K562 (cell line): ENCODE data around the gene CRACDL.

Source experiments
- BHLHE40 ChIP-seq: IDR thresholded peaks from 2 replicates; pipeline ENCODE4 v1.6.1; 2011; ENCODE audit warnings: low read length, improper control_type of control experiment
- FIP1L1 ChIP-seq: fragments of 200-400 bp; formaldehyde crosslinking; IDR thresholded peaks from 2 replicates; pipeline ENCODE4 v1.6.1; 2018; ENCODE audit warnings: mild to moderate bottlenecking, low read depth, low read length; ENCODE audit not compliant: poor library complexity, severe bottlenecking
- HOXB6 ChIP-seq: fragments of 250-450 bp; sonication (Bioruptor Pico); IDR thresholded peaks from 2 replicates; pipeline ENCODE4 v1.5.1; 2022; ENCODE audit warnings: mild to moderate bottlenecking, borderline replicate concordance
- MXI1 ChIP-seq: IDR thresholded peaks from 2 replicates; pipeline ENCODE4 v1.6.1; 2011; ENCODE audit warnings: low read depth, mild to moderate bottlenecking, improper control_type of control experiment, low read length
- NR1H2 ChIP-seq: sonication (generic); formaldehyde crosslinking; IDR thresholded peaks from 2 replicates; pipeline ENCODE4 v1.4.0; 2020; ENCODE audit warnings: mild to moderate bottlenecking, missing genetic modification reagents
- POLR2A ChIP-seq: fragments of 450-650 bp; conservative IDR thresholded peaks from 2 replicates; pipeline ENCODE4 v1.6.1; 2016
- RAD21 ChIP-seq, 2 experiments: fragments of 250-450 bp in 1 of 2; fragments of 450-650 bp in 1 of 2; sonication (Bioruptor Pico) in 1 of 2; formaldehyde crosslinking in 1 of 2; IDR thresholded peaks in 1 of 2; conservative IDR thresholded peaks in 1 of 2; 2 replicates each; pipeline versions ENCODE4 v1.4.0 to v1.8.0; 2020 to 2022; ENCODE audit warnings: mild to moderate bottlenecking in 2 of 2, moderate library complexity in 1 of 2
- SIN3A ChIP-seq, 2 experiments: fragments of 150-350 bp in 1 of 2; IDR thresholded peaks; 2 replicates each; pipeline ENCODE4 v1.6.1; 2011 to 2016; ENCODE audit warnings: borderline replicate concordance in 2 of 2, low read depth in 2 of 2, low read length in 2 of 2, mild to moderate bottlenecking in 2 of 2, moderate library complexity in 2 of 2; ENCODE audit not compliant: control insufficient read depth in 1 of 2
- SMAD2 ChIP-seq: fragments of 150-350 bp; IDR thresholded peaks from 2 replicates; pipeline ENCODE4 v1.6.1; 2014; ENCODE audit warnings: low read depth, mild to moderate bottlenecking, low read length
- TEAD4 ChIP-seq, 2 experiments: sonication (generic) in 1 of 2; formaldehyde crosslinking in 1 of 2; IDR thresholded peaks; 2 replicates each; pipeline versions ENCODE4 v1.6.1 to v1.8.0; 2012 to 2022; ENCODE audit warnings: borderline replicate concordance in 1 of 2, inconsistent platforms in 1 of 2, low read length in 1 of 2, mild to moderate bottlenecking in 1 of 2, missing genetic modification reagents in 1 of 2
- ZFP36 ChIP-seq: fragments of 150-350 bp; IDR thresholded peaks from 2 replicates; pipeline ENCODE4 v1.6.1; 2018; ENCODE audit warnings: low read length, low read depth; ENCODE audit not compliant: partially characterized antibody
- ZFX ChIP-seq: sonication (generic); formaldehyde crosslinking; IDR thresholded peaks from 2 replicates; pipeline ENCODE4 v1.8.0; 2022; ENCODE audit warnings: mild to moderate bottlenecking, missing genetic modification reagents, moderate library complexity
- ZNF384 ChIP-seq: IDR thresholded peaks from 2 replicates; pipeline ENCODE4 v1.6.1; 2012; ENCODE audit warnings: low read depth, low read length, improper control_type of control experiment

GRCh38 chr2:98866033-98866432, 70.0 kb downstream of the CRACDL start:
- no peak for TF ChIP-seq HOXB6 (CRISPR knock-in tag)
- TF ChIP-seq TEAD4 (IDR thresholded peaks at IDR 0.05; ENCODE audit: low read length) = no peak
- TF ChIP-seq TEAD4 (CRISPR knock-in tag; IDR thresholded peaks at IDR 0.05; ENCODE audit: borderline replicate concordance) = no peak
- TF ChIP-seq BHLHE40 = no peak
- no peak for TF ChIP-seq POLR2A
- TF ChIP-seq ZNF384 = no peak
- no peak for TF ChIP-seq NR1H2
- TF ChIP-seq SIN3A (IDR thresholded peaks at IDR 0.05; ENCODE audit: borderline replicate concordance in 2 of 2, control insufficient read depth in 1 of 2, low read depth in 2 of 2, low read length in 2 of 2) = no peak
- TF ChIP-seq RAD21 (CRISPR knock-in tag; conservative IDR thresholded peaks at IDR 0.05 in 1 of 2, IDR thresholded peaks at IDR 0.05 in 1 of 2) = no peak
- no peak for TF ChIP-seq MXI1
- no peak for TF ChIP-seq ZFP36
- no peak for TF ChIP-seq FIP1L1
- no peak for TF ChIP-seq SMAD2
- no peak for TF ChIP-seq ZFX (CRISPR knock-in tag)
